ENCODE data around the gene CNOT4.
"Not testable (repeated sequence)": the region's sequence is repeated elsewhere in the genome, so short reads cannot be mapped to it uniquely, and the experiment has no call there.

Gene CNOT4

GRCh38 chr7:135459076-135459475 is 50.8 kb downstream of the CNOT4 start:
- no peak for DNase-seq (ENCODE audit: low read depth)
- TF ChIP-seq, protein P1, sequence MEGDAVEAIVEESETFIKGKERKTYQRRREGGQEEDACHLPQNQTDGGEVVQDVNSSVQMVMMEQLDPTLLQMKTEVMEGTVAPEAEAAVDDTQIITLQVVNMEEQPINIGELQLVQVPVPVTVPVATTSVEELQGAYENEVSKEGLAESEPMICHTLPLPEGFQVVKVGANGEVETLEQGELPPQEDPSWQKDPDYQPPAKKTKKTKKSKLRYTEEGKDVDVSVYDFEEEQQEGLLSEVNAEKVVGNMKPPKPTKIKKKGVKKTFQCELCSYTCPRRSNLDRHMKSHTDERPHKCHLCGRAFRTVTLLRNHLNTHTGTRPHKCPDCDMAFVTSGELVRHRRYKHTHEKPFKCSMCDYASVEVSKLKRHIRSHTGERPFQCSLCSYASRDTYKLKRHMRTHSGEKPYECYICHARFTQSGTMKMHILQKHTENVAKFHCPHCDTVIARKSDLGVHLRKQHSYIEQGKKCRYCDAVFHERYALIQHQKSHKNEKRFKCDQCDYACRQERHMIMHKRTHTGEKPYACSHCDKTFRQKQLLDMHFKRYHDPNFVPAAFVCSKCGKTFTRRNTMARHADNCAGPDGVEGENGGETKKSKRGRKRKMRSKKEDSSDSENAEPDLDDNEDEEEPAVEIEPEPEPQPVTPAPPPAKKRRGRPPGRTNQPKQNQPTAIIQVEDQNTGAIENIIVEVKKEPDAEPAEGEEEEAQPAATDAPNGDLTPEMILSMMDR (conservative IDR thresholded peaks at IDR 0.05; ENCODE audit: low read length), result no peak
- no peak overlapping the region for H3K4me3 ChIP-seq (ENCODE audit: low read length)

DNA sequence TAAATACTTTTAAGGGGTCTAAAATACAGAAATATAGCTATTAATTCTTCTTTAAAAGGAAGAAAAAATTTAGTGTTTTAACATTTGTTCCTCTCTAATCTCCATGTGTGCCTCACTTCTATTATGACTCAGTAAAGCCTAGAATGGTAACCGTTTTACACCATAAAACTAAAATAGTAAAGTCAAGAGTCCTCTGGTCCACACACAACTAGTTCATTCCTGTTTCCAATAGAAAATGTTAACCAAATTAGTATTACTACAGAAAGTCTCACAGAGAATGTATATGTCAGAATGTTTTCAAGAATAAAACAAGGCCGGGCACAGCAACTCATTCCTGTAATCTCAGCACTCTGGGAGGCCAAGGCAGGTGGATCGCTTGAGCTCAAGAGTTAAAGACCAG is 55.8 kb downstream of the CNOT4 start:
- TF ChIP-seq, protein P1 (conservative IDR thresholded peaks at IDR 0.05; ENCODE audit: low read length), result no peak
- no peak overlapping the region for H3K4me3 ChIP-seq (ENCODE audit: low read length)
- no peak for DNase-seq (ENCODE audit: low read depth)

DNA sequence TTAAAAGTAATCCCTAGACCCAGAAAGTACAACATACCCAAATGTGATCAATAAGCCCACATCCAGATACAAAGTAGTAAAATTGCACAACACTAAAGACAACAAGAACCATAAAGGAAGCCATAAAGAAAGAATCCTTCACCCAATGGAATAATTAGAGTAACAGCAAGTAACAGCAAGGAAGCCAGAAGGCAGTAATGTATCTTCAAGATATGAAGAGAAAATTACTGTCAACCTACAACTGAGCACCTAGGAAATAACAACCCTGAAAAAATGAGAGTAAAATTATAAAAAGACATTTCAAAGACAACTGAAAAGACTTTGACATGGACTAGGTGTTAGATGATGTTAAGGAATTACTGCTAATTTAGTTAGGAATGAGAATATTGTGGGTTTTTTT is 60.5 kb downstream of the CNOT4 start:
- no peak for DNase-seq (ENCODE audit: low read depth)
- TF ChIP-seq, protein P1 (conservative IDR thresholded peaks at IDR 0.05; ENCODE audit: low read length), result no peak
- no peak overlapping the region for H3K4me3 ChIP-seq (ENCODE audit: low read length)

- peak; percentile 11 for DNase-seq (ENCODE audit: low read depth)
- no peak overlapping the region for H3K4me3 ChIP-seq (ENCODE audit: low read length)
- TF ChIP-seq, protein P1 (conservative IDR thresholded peaks at IDR 0.05; ENCODE audit: low read length), result no peak
Observed at GRCh38 chr7:135448753-135449152, 61.1 kb downstream of the CNOT4 start.

- TF ChIP-seq, protein P1 (conservative IDR thresholded peaks at IDR 0.05; ENCODE audit: low read length), result no peak
- H3K4me3 ChIP-seq (ENCODE audit: low read length), result no peak overlapping the region
- no peak for DNase-seq (ENCODE audit: low read depth)
Observed at GRCh38 chr7:135447748-135448147, 62.2 kb downstream of the CNOT4 start.

GRCh38 chr7:135445690-135446089 is 64.2 kb downstream of the CNOT4 start:
- H3K4me3 ChIP-seq (ENCODE audit: low read length), result no peak overlapping the region
- DNase-seq (ENCODE audit: low read depth), result no peak
- TF ChIP-seq, protein P1 (conservative IDR thresholded peaks at IDR 0.05; ENCODE audit: low read length), result no peak

GRCh38 chr7:135445266-135445665 is 64.6 kb downstream of the CNOT4 start:
- DNase-seq (ENCODE audit: low read depth); H3K4me3 ChIP-seq (ENCODE audit: low read length): not testable (repeated sequence)

GRCh38 chr7:135441791-135442190 is 68.1 kb downstream of the CNOT4 start:
- H3K4me3 ChIP-seq (ENCODE audit: low read length), result no peak overlapping the region
- peak; percentile 5 for DNase-seq (ENCODE audit: low read depth)
- TF ChIP-seq, protein P1 (conservative IDR thresholded peaks at IDR 0.05; ENCODE audit: low read length), result no peak
